Heart right ventricle (tissue), 16 donors: ENCODE results near the gene PIK3R6. TPM values are rescaled to one million over a fixed set of nuclear protein-coding genes. Genes with fewer than 3 reads are reported as not detected.
A peak's percentile ranks its signal among the peaks of the same experiment; 100 is the strongest.

Source experiments
- ATAC-seq, 8 donors: fragments of 200-7000 bp; cut with Tn5 transposase; one replicate each; pipeline ENCODE4 v1.9.1; 2020; ENCODE audit warnings: mild to moderate bottlenecking in 8 of 8, moderate library complexity in 8 of 8, moderate number of reproducible peaks in 1 of 8
- DNase-seq, 2 donors: peaks; one replicate each; pipeline ENCODE4 v3.0.0-alpha.2; 2020
- H3K27ac ChIP-seq, 10 donors: fragments of 200-600 bp; sonication (generic) in 2 of 10; one replicate each; pipeline versions ENCODE4 v1.5.0 to v1.8.0; 2020 to 2022; ENCODE audit warnings: mild to moderate bottlenecking in 3 of 10
- H3K27me3 ChIP-seq, 7 donors: fragments of 200-600 bp; one replicate each; pipeline ENCODE4 v1.8.0; 2021 to 2022; ENCODE audit warnings: mild to moderate bottlenecking in 2 of 7
- H3K36me3 ChIP-seq, 9 donors: fragments of 200-600 bp; sonication (generic) in 1 of 9; one replicate each; pipeline versions ENCODE4 v1.5.0 to v1.8.0; 2020 to 2022; ENCODE audit warnings: mild to moderate bottlenecking in 2 of 9
- H3K4me1 ChIP-seq, 9 donors: fragments of 200-600 bp; sonication (generic) in 1 of 9; one replicate each; pipeline versions ENCODE4 v1.5.0 to v1.8.0; 2020 to 2022; ENCODE audit warnings: mild to moderate bottlenecking in 4 of 9
- H3K4me3 ChIP-seq, 10 donors: fragments of 200-600 bp; sonication (generic) in 2 of 10; one replicate each; pipeline versions ENCODE4 v1.5.0 to v1.8.0; 2020 to 2022; ENCODE audit warnings: mild to moderate bottlenecking in 7 of 10, moderate library complexity in 2 of 10
- H3K9me3 ChIP-seq, 11 donors: fragments of 200-600 bp in 10 of 11; sonication (generic) in 2 of 11; one replicate each; pipeline versions ENCODE4 v1.5.0 to v1.8.0; 2013 to 2022; ENCODE audit warnings: mild to moderate bottlenecking in 2 of 11, control low read depth in 1 of 11, moderate library complexity in 1 of 11
- CTCF ChIP-seq, 9 donors: fragments of 200-600 bp; sonication (generic) in 2 of 9; IDR thresholded peaks; one replicate each; pipeline versions ENCODE4 v1.5.0 to v1.8.0; 2021 to 2022; ENCODE audit warnings: antibody characterized with exemption in 9 of 9, mild to moderate bottlenecking in 5 of 9, moderate library complexity in 1 of 9
- WGBS, 2 donors: extraction: QIAGEN DNeasy Blood & Tissue Kit; methylation state at CpG; one replicate each; pipeline ENCODE4 v1.1.7; 2013; ENCODE audit warnings: inconsistent platforms in 1 of 2; 5-methylcytosine and 5-hydroxymethylcytosine counted together
- intact Hi-C, 10 donors: fragments of 100-400 bp; cut with DNase I; formaldehyde crosslinking; loops; one replicate each; pipeline versions ENCODE4 v1.11.1 to v1.14.2; 2022
- polyA plus RNA-seq, 2 donors: library from polyadenylated mRNA; stranded (reverse); fragments of 200-250 nt; gene quantifications; one replicate each; pipeline ENCODE4 v1.2.3, GENCODE V29; 2013
- total RNA-seq, 10 donors: library from RNA; stranded (reverse); fragmentation: NEBNext Ultra II Directional in 3 of 10; extraction: Animal tissue kit (Norgen Biotek cat#: 25700) in 3 of 10; gene quantifications; one replicate each; pipeline versions ENCODE4 v1.2.1 to v1.2.4, GENCODE V29; 2021 to 2023
- donor health status: Arrhythmogenic right ventricular cardiomyopathy.
- donor health status: ischemic (EF 13 %, LVEDD 7.1; RV severe dilation, severe dysfunction).
- donor health status: healthy with polysubstance abuse.
- donor health status: DM: no; HTN: yes; CAD: no.
- donor health status: DM: no; HTN: no; CAD: no.
- donor health status: ischemic (EF 25% LVEDD 6.9; RV normal size, moderate dysfunction).
- donor health status: ischemic (EF 25% LVEDD 5.7; RV mildly dilated, moderate dysfunction).
- donor health status: healthy.
- donor health status: DM: yes; HTN: yes; CAD: no.
- donor health status: Ischemic cardiomyopathy.
- donor health status: ischemic (EF 35%, LVEDD 5.7; RV mildly dilated, moderate dysfunction).
- donor health status: nonischemic (EF 11% LVEDD 7.7; RV severe dilation, severe dysfunction).
- donor health status: DM: yes; HTN: yes; CAD: no.
- donor health status: PGD.
- donor health status: ischemic (EF 29% LVEDD 5.4; RV normal size, mild dysfunction).
- donor health status: nonischemic (EF 23%, LVEDD 6.1; RV moderate dilation, normal function).

PIK3R6 gene
- total and polyA plus RNA-seq, 12 donors: 0.32 to 3.4 (median 1.0) TPM

GRCh38 chr17:8835631-8836364 is 31.7 kb downstream of the PIK3R6 start:
- no peak overlapping the region for H3K27ac ChIP-seq
- no peak overlapping the region for H3K4me3 ChIP-seq
- H3K9me3 ChIP-seq: no peaks in the 10 kb centered on the region
- no peak for TF ChIP-seq CTCF (IDR thresholded peaks at IDR 0.05)
- 90 to 93% methylated on average over 6 of the region's 6 CpGs for WGBS, 2 donors
- DNase-seq: no peak
- peaks cover 0 to 12% (median 0%) of the 10 kb centered on the region in 9 donors for H3K4me1 ChIP-seq
- H3K27me3 ChIP-seq: peaks cover 0 to 14% (median 7%) of the 10 kb centered on the region in 7 donors
- no peak for ATAC-seq
- intact Hi-C loops: no loop called here
- peaks cover 0 to 27% (median 0%) of the 10 kb centered on the region in 9 donors for H3K36me3 ChIP-seq

- H3K27ac ChIP-seq: no peak overlapping the region
- no peak overlapping the region for H3K4me3 ChIP-seq
- no peak for DNase-seq
- H3K27me3 ChIP-seq: peaks cover 0 to 14% (median 7%) of the 10 kb centered on the region in 7 donors
- WGBS, 2 donors: 93% methylated on average over 14 of the region's 14 CpGs
- H3K9me3 ChIP-seq: no peaks in the 10 kb centered on the region
- TF ChIP-seq CTCF (IDR thresholded peaks at IDR 0.05): no peak
- H3K4me1 ChIP-seq: peaks cover 0 to 12% (median 0%) of the 10 kb centered on the region in 9 donors
- H3K36me3 ChIP-seq: peaks cover 0 to 27% (median 0%) of the 10 kb centered on the region in 9 donors
- intact Hi-C loops: no loop called here
- ATAC-seq: no peak
These were observed 32.4 kb downstream of the PIK3R6 start for GRCh38 chr17:8835106-8835505.

GRCh38 chr17:8832711-8833352 is 34.6 kb downstream of the PIK3R6 start:
- intact Hi-C loops: no loop called here
- H3K27me3 ChIP-seq: peaks cover 0 to 15% (median 7%) of the 10 kb centered on the region in 7 donors
- H3K36me3 ChIP-seq: peaks cover 0 to 24% (median 0%) of the 10 kb centered on the region in 9 donors
- ATAC-seq (peak in 2 of 8 donors; percentile 15 to 35), DNase-seq (peak in 1 of 2 donors; percentile 31)
- H3K4me3 ChIP-seq: no peak overlapping the region
- H3K27ac ChIP-seq: no peak overlapping the region
- WGBS, 2 donors: 42 to 48% methylated on average over 33 of the region's 33 CpGs
- peak in 8 of 9 donors; percentile 13 to 63 (median 48) for TF ChIP-seq CTCF (IDR thresholded peaks at IDR 0.05)
- peaks cover 0 to 5% (median 0%) of the 10 kb centered on the region in 9 donors for H3K4me1 ChIP-seq
- no peaks in the 10 kb centered on the region for H3K9me3 ChIP-seq

- DNase-seq (no peak), ATAC-seq (peak in 1 of 8 donors; percentile 8)
- H3K27me3 ChIP-seq: peaks cover 0 to 16% (median 7%) of the 10 kb centered on the region in 7 donors
- H3K36me3 ChIP-seq: peaks cover 0 to 24% (median 0%) of the 10 kb centered on the region in 9 donors
- H3K4me3 ChIP-seq: no peak overlapping the region
- H3K4me1 ChIP-seq: no peaks in the 10 kb centered on the region
- H3K27ac ChIP-seq: no peak overlapping the region
- WGBS, 2 donors: 93 to 94% methylated on average over 7 of the region's 7 CpGs
- TF ChIP-seq CTCF (IDR thresholded peaks at IDR 0.05): no peak
- intact Hi-C loops: no loop called here
- no peaks in the 10 kb centered on the region for H3K9me3 ChIP-seq
These were observed 36.1 kb downstream of the PIK3R6 start for GRCh38 chr17:8831234-8831849.
